Measurements from ENCODE around the gene TAS2R40.
A peak's percentile ranks its signal among the peaks of the same experiment; 100 is the strongest.

Gene TAS2R40

GRCh38 chr7:143223784-143224183, 1.9 kb downstream of the TAS2R40 start:
- no peak for DNase-seq (ENCODE audit: low read depth in 2 of 2)

GRCh38 chr7:143225047-143225446, 3.2 kb downstream of the TAS2R40 start:
- no peak for DNase-seq (ENCODE audit: low read depth in 2 of 2)

- no peak for DNase-seq (ENCODE audit: low read depth in 2 of 2)
These were observed 6.0 kb downstream of the TAS2R40 start for GRCh38 chr7:143227806-143228205.

GRCh38 chr7:143229054-143229790, 7.4 kb downstream of the TAS2R40 start:
- DNase-seq (ENCODE audit: low read depth in 2 of 2): no peak

GRCh38 chr7:143230602-143231457, 9.0 kb downstream of the TAS2R40 start:
- no peak for DNase-seq (ENCODE audit: low read depth in 2 of 2)

GRCh38 chr7:143233816-143234532, 12.1 kb downstream of the TAS2R40 start:
- DNase-seq (ENCODE audit: low read depth in 2 of 2): no peak

- no peak for DNase-seq (ENCODE audit: low read depth in 2 of 2)
These were observed 12.7 kb downstream of the TAS2R40 start for GRCh38 chr7:143234533-143234875.

GRCh38 chr7:143235561-143235960, 13.7 kb downstream of the TAS2R40 start:
- no peak for DNase-seq (ENCODE audit: low read depth in 2 of 2)

- DNase-seq (ENCODE audit: low read depth in 2 of 2): no peak
These were observed 14.7 kb downstream of the TAS2R40 start for GRCh38 chr7:143236408-143236990.

GRCh38 chr7:143237366-143237765, 15.5 kb downstream of the TAS2R40 start:
- no peak for DNase-seq (ENCODE audit: low read depth in 2 of 2)

- DNase-seq (ENCODE audit: low read depth in 2 of 2): no peak
These were observed 16.6 kb downstream of the TAS2R40 start for GRCh38 chr7:143238289-143238980.

- DNase-seq (ENCODE audit: low read depth in 2 of 2): no peak
These were observed 18.0 kb downstream of the TAS2R40 start for GRCh38 chr7:143239813-143240212.

- DNase-seq (ENCODE audit: low read depth in 2 of 2): peak; percentile 30 to 52
These were observed 18.7 kb downstream of the TAS2R40 start for GRCh38 chr7:143240291-143241168.

- DNase-seq (ENCODE audit: low read depth in 2 of 2): no peak
These were observed 20.5 kb downstream of the TAS2R40 start for GRCh38 chr7:143242306-143242705.

GRCh38 chr7:143243111-143243510, 21.3 kb downstream of the TAS2R40 start:
- no peak for DNase-seq (ENCODE audit: low read depth in 2 of 2)

- no peak for DNase-seq (ENCODE audit: low read depth in 2 of 2)
These were observed 21.8 kb downstream of the TAS2R40 start for GRCh38 chr7:143243614-143244013.

GRCh38 chr7:143244321-143244720, 22.5 kb downstream of the TAS2R40 start:
- DNase-seq (ENCODE audit: low read depth in 2 of 2): no peak

GRCh38 chr7:143245123-143245522, 23.3 kb downstream of the TAS2R40 start:
- no peak for DNase-seq (ENCODE audit: low read depth in 2 of 2)

GRCh38 chr7:143247372-143247771, 25.5 kb downstream of the TAS2R40 start:
- DNase-seq (ENCODE audit: low read depth in 2 of 2): no peak

GRCh38 chr7:143248761-143249354, 27.0 kb downstream of the TAS2R40 start:
- DNase-seq (ENCODE audit: low read depth in 2 of 2): no peak

All from stimulated activated CD4-positive, alpha-beta T cell treated with anti-CD3 and anti-CD28 coated beads, Interleukin-4, amount 100 ng/mL, for 48 hours (primary cell).